ENCODE data around the gene ZNF175. TPM values are rescaled to one million over a fixed set of nuclear protein-coding genes. Genes with fewer than 3 reads are reported as not detected.

Gene ZNF175
- total RNA-seq, 4 donors from 2014 or later, result 4.1 to 17.8 (median 9.3) TPM

- Histone ChIP-seq H3K36me3 (no peaks in the 10 kb centered on the region), H3K27me3 (no peaks in the 10 kb centered on the region), H3K27ac (no peak overlapping the region), H3K4me3 (no peak overlapping the region), H3K4me1 (peaks cover 0 to 6% of the 10 kb centered on the region in 2 donors), H3K9me3 (no peaks in the 10 kb centered on the region)
- no peak for DNase-seq
- intact Hi-C loops (cut with DNase I; ENCODE audit: low total_unique reads), result no loop called here
- TF ChIP-seq CTCF (IDR thresholded peaks at IDR 0.05), result no peak
- no peak for TF ChIP-seq POLR2A (IDR thresholded peaks at IDR 0.05)
Observed at GRCh38 chr19:51572908-51573307, 1.8 kb downstream of the ZNF175 start.

GRCh38 chr19:51573331-51573730, 2.2 kb downstream of the ZNF175 start:
- no peaks in the 10 kb centered on the region for H3K27me3 ChIP-seq
- TF ChIP-seq CTCF (IDR thresholded peaks at IDR 0.05), result no peak
- TF ChIP-seq POLR2A (IDR thresholded peaks at IDR 0.05), result no peak
- no peak overlapping the region for H3K27ac ChIP-seq
- no peak overlapping the region for H3K4me3 ChIP-seq
- peaks cover 0 to 6% of the 10 kb centered on the region in 2 donors for H3K4me1 ChIP-seq
- no peak for DNase-seq
- intact Hi-C loops (cut with DNase I; ENCODE audit: low total_unique reads), result no loop called here
- no peaks in the 10 kb centered on the region for H3K36me3 ChIP-seq
- H3K9me3 ChIP-seq, result no peaks in the 10 kb centered on the region

- Histone ChIP-seq H3K9me3 (no peaks in the 10 kb centered on the region), H3K27ac (no peak overlapping the region), H3K36me3 (no peaks in the 10 kb centered on the region), H3K4me1 (peaks cover 0 to 6% of the 10 kb centered on the region in 2 donors), H3K27me3 (no peaks in the 10 kb centered on the region), H3K4me3 (no peak overlapping the region)
- DNase-seq, result no peak
- intact Hi-C loops (cut with DNase I; ENCODE audit: low total_unique reads), result no loop called here
- no peak for TF ChIP-seq CTCF (IDR thresholded peaks at IDR 0.05)
- TF ChIP-seq POLR2A (IDR thresholded peaks at IDR 0.05), result no peak
Observed at GRCh38 chr19:51576850-51577249, 5.8 kb downstream of the ZNF175 start.

GRCh38 chr19:51586103-51586728, 15.1 kb downstream of the ZNF175 start:
- no peaks in the 10 kb centered on the region for H3K36me3 ChIP-seq
- no peak for TF ChIP-seq POLR2A (IDR thresholded peaks at IDR 0.05)
- TF ChIP-seq CTCF (IDR thresholded peaks at IDR 0.05), result no peak

GRCh38 chr19:51586799-51587198, 15.7 kb downstream of the ZNF175 start:
- TF ChIP-seq POLR2A (IDR thresholded peaks at IDR 0.05) (no peak), CTCF (IDR thresholded peaks at IDR 0.05) (no peak)
- DNase-seq, result no peak
- no peaks in the 10 kb centered on the region for H3K36me3 ChIP-seq
- intact Hi-C loops (cut with DNase I; ENCODE audit: low total_unique reads), result no loop called here
- no peak overlapping the region for H3K4me3 ChIP-seq
- H3K9me3 ChIP-seq, result peaks cover 0 to 15% of the 10 kb centered on the region in 2 donors
- H3K4me1 ChIP-seq, result no peaks in the 10 kb centered on the region
- no peaks in the 10 kb centered on the region for H3K27me3 ChIP-seq
- H3K27ac ChIP-seq, result no peak overlapping the region

More at GRCh38 chr19:51586103-51586728, 15.1 kb downstream of the ZNF175 start:
- Histone ChIP-seq H3K9me3 (peaks cover 0 to 15% of the 10 kb centered on the region in 2 donors), H3K27me3 (no peaks in the 10 kb centered on the region), H3K4me1 (no peaks in the 10 kb centered on the region), H3K27ac (no peak overlapping the region), H3K4me3 (no peak overlapping the region)
- DNase-seq, result no peak
- intact Hi-C loops (cut with DNase I; ENCODE audit: low total_unique reads), result no loop called here
